Pons (tissue), 1 donor: ENCODE data around the gene PRSS48.
"Not testable (repeated sequence)": the region's sequence is repeated elsewhere in the genome, so short reads cannot be mapped to it uniquely, and the experiment has no call there.

ENCODE experiments used
- DNase-seq: peaks from one replicate; pipeline ENCODE4 v3.0.0-alpha.2; 2016; ENCODE audit warnings: low spot score

The PRSS48 gene

GRCh38 chr4:151276787-151277562 is at the start of gene PRSS48:
PRSS48 (plus strand) TSS chr4:151277161; CDS start chr4:151277173, 12 bp downstream.
- peak; percentile 83 for DNase-seq

DNA sequence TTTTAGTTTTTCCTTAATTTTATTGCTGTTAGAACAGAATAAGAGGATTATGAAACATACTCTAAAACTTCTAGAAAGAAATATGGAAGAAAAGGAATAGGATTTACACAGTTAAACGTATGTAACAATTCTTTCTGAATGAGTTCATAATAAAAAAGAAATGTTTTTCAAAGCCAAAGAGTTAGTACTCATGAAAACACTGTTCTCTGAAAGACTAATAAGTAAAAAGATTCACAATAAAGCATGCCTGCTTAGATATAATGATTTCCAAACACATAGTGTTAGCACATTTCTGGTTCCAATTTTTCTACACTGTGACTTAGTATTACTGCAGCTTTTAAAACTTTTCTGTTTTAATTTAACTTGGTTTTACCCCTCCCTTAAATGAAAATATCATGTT is 49.8 kb upstream of the PRSS48 start:
- peak; percentile 50 for DNase-seq

- DNase-seq = peak; percentile 92
Observed at GRCh38 chr4:151227731-151228130, 49.2 kb upstream of the PRSS48 start.

GRCh38 chr4:151228189-151229119 is 48.5 kb upstream of the PRSS48 start:
- DNase-seq = peak; percentile 34

- no peak for DNase-seq
Observed at GRCh38 chr4:151231915-151232595, 44.9 kb upstream of the PRSS48 start.

DNA sequence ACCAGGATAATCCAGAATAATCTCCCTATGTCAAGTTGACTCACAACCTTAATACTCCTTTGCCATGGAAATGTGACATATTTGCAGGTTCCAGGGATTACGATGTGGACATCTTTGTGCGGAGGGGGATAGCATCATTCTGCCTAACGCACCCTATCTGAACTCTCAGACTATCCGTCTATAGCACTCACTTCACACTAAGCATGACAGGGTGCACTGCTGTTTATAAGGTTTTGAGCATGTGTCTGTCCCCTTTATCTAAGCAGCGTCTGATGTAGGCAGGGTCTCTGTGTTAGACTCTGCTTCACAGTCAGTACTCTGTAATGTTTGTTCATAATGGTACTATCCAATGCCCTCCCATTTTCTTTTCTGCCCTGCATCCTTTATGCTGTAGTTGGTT is 43.4 kb upstream of the PRSS48 start:
- DNase-seq = no peak

- not testable (repeated sequence) for DNase-seq
Observed at GRCh38 chr4:151235373-151235772, 41.6 kb upstream of the PRSS48 start.

GRCh38 chr4:151236036-151236435 is 40.9 kb upstream of the PRSS48 start:
- no peak for DNase-seq

DNA sequence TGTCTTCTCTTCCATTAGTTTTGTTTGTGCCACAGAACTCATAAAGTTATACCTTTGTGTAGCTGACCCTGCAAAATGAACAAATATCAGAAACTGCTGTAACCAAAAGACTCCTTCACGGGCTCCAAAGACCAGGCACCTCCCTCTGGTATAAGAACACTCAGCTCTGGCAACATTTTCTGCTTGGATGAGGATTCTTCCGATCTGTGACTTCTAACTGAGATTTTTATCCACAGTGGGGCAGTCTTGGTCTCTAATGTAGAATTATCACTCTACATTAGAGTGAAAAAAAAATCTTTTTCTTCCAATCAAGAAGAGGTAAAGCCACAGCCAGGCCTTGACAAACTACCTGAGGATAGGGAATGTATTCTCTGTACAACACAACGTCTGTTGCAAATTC is 38.5 kb upstream of the PRSS48 start:
- DNase-seq = peak; percentile 84

DNA sequence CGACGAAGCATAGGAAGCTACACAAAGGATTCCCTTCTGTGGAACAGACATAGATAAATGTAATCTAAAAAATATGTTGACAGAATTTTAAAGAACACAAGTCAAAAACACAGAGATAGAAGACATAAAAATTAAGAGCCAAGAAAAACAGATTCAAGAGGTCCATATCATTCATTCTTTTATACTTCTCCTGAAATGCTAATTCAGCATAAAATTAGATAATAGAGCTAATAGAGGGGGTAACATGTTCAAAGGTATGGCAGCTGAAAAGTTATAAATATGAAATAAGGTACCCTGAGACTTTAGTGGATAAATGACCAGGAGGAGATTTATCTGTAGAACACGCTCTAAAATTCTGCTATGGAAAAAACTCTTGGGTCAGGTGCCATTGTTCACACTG is 37.4 kb upstream of the PRSS48 start:
- DNase-seq = no peak

GRCh38 chr4:151242305-151242704 is 34.7 kb upstream of the PRSS48 start:
- DNase-seq = no peak

GRCh38 chr4:151246742-151247141 is 30.2 kb upstream of the PRSS48 start:
- no peak for DNase-seq

- DNase-seq = no peak
Observed at GRCh38 chr4:151247395-151247794, 29.6 kb upstream of the PRSS48 start.

- DNase-seq = no peak
Observed at GRCh38 chr4:151248519-151248918, 28.4 kb upstream of the PRSS48 start.

- DNase-seq = no peak
Observed at GRCh38 chr4:151250706-151251105, 26.3 kb upstream of the PRSS48 start.

DNA sequence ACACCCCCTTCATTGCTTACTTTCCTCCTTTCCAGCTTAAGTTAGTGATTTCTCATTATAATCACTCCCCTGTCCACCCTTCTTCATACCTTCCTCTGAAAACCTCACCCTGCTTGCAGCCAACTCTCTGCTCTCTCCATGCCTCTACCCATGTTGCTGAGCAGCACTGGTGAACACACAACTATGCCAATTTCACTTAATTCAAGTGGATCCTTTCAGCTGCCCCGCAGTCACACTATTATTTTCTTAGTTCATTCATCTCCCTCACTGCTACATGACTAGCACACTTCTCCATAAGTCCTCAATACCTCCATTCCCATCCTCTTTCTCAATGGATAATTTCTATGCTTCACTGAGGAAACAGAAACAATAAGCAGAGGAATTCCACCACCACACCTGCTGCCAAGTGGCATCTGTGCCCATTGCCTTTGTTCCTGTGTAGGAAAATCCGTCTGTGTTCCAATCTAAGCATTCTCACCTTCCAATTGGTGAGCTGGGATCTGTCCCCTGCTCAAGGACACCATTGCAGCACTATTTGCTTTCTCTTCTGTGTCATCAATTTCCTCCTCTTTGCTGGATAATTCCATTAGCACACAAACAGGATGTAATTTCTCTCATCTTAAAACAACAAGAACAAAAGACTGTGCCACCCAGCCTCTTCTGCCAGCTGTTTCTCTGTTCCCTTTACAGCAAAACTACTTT is 25.2 kb upstream of the PRSS48 start:
- DNase-seq = no peak

DNA sequence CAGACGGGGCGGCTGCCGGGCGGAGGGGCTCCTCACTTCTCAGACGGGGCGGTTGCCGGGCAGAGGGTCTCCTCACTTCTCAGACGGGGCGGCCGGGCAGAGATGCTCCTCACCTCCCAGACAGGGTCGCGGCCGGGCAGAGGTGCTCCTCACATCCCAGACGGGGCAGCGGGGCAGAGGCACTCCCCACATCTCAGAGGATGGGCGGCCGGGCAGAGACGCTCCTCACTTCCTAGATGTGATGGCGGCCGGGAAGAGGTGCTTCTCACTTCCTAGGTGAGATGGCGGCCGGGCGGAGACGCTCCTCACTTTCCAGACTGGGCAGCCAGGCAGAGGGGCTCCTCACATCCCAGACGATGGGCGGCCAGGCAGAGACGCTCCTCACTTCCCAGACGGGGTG is 21.7 kb upstream of the PRSS48 start:
- DNase-seq = not testable (repeated sequence)

DNA sequence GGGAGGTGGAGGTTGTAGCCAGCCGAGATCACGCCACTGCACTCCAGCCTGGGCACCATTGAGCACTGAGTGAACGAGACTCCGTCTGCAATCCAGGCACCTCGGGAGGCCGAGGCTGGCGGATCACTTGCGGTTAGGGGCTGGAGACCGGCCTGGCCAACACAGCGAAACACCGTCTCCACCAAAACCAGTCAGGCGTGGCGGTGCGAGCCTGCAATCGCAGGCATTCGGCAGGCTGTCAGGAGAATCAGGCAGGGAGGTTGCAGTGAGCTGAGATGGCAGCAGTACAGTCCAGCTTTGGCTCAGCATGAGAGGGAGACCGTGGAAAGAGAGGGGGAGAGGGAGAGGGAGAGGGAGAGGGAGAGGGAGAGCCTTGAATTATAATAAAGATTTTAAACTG is 21.3 kb upstream of the PRSS48 start:
- not testable (repeated sequence) for DNase-seq

- DNase-seq = no peak
Observed at GRCh38 chr4:151256134-151256533, 20.8 kb upstream of the PRSS48 start.

- DNase-seq = no peak
Observed at GRCh38 chr4:151257704-151258103, 19.3 kb upstream of the PRSS48 start.

DNA sequence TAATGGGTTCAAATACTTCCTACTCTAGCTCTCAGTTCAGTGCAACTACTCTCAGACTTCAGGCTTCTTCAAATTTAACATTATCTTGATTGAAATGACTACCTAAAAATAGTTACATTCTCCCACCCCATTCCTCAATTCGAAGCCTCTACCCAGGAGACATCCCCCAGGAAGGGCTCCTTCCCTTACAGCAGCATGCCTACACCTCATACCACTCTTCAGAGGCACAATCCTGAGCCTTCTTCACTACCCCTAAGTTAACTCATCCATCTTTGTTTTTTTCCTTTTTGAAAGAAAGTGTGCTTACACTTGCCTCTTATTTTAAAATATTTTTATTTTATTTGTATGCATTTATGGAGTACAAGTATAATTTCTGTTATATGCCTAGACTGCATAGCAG is 17.2 kb upstream of the PRSS48 start:
- DNase-seq = no peak

GRCh38 chr4:151260526-151260925 is 16.4 kb upstream of the PRSS48 start:
- DNase-seq = no peak
